ENCODE results near the gene TBC1D12.
"Not testable (repeated sequence)": the region's sequence is repeated elsewhere in the genome, so short reads cannot be mapped to it uniquely, and the experiment has no call there.

Gene TBC1D12

DNA sequence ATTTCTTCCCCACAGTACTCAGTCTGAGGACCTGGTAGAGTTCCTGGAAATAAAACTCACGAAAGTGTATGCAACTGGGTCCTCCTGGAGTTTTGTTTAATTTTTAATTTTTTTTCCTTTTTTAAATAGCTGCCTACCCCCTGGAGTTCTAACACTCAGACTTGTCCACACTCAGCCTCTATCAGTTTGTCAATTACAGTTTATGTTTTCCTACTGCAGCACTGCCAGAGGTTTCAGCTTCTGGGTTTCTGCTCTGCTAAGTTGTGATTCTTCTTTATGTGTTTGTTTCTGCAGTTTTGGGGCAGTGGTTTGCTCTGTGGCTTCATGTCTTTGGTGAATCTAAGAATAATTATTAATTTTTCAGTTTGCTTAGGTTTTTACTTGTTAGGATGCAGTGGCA, 59.2 kb downstream of the TBC1D12 start:
- no peak for DNase-seq

DNA sequence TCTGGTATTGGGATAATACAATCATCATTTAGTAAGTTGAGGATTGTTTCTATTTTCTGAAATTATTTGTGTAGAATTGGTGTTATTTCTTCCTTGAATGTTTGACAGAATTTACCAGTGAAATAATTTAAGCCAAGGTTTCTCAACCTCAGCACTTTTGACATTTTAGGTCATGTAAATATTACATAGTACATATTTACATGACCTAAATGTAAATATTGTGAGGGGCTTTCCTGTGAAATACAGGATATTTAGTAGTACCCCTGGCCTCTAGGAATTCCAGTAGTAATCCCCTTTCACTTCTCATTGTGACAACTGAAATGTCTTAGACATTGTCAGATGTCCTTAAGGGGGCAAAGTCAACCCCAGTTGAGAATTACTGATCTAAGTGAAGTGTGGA, 59.8 kb downstream of the TBC1D12 start:
- no peak for DNase-seq

DNA sequence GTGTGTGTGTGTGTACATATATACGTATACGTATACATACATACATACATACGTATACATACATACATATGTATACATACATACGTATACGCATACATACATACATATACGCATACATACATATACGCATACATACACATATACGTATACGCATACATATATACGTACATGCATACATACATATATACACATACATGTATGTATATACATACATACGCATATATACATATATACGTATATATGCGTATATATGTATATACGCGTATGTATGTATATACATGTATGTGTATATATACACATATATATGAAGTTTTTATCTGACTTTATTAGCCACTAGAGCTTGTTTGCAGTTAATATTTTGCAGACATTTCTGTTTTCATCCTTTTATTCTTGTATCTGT, 63.3 kb downstream of the TBC1D12 start:
- DNase-seq: no peak

DNA sequence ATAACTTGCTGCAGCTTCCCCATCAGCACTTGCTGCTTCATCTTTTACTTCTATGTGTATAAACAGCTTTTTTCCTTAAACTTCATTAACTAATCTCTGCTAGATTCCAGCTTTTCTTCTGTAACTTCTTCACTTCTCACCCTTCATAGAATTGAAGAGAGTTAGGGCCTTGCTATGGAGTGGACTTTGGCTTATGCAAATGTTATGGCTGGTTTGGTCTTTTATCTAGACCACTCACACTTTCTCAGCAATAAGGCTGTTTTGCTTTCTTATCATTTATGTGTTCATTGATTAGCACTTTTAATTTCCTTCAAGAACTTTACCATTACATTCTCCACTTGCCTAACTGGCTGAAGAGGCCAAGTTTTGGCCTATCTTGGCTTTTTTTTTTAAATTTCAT, 79.1 kb downstream of the TBC1D12 start:
- no peak for DNase-seq

DNA sequence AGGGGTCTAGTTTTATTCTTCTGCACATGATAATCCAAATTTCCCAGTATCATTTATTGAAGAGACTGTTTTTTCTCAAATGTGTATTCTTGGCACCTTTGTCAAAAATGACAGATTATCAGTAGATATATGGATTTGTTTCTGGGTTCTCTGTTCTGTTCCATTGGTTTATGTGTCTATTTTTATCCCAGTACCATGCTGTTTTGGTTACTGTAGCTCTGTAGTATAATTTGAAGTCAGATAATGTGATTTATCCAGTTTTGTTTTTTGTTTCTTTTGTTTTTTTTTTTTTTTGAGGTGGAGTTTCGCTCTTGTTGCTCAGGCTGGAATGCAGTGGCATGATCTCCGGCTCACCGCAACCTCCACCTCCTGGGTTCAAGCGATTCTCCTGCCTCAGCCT, 81.6 kb downstream of the TBC1D12 start:
- no peak for DNase-seq

DNA sequence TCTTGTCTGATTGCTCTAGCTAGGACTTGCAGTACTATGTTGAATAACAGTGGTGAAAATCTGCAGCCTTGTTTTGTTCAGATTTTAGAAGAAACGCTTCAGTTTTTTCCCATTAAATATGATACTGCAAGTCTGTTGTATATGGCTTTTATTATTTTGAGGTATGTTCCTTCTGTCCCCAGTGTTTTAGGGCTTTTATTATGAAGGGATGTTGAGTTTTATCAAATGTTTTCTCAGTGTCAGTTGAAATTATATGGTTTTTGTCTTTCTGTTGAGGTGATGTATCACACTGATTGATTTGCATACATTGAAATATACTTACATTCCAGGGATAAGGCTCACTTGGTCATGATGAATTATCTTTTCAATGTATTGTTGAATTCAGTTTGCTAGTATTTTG, 82.8 kb downstream of the TBC1D12 start:
- DNase-seq: no peak

DNA sequence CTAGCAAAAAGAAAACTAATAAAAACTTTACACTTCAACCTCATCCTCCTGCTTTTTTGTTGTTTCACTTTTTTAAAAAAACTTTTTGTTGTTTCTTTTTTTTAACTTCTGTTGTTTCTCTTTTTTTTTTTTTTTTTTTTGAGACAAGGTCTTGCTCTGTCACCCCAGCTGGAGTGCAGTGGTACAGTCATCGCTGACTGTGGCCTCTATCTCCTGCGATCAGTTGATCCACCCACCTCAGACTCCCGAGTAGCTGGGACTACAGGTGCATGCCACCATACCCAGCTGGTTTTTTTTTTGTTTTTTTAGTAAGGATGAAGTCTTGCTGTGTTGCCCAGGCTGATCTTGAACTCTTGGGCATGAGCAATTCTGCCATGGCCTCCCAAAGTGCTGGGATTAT, 85.2 kb downstream of the TBC1D12 start:
- no peak for DNase-seq

DNA sequence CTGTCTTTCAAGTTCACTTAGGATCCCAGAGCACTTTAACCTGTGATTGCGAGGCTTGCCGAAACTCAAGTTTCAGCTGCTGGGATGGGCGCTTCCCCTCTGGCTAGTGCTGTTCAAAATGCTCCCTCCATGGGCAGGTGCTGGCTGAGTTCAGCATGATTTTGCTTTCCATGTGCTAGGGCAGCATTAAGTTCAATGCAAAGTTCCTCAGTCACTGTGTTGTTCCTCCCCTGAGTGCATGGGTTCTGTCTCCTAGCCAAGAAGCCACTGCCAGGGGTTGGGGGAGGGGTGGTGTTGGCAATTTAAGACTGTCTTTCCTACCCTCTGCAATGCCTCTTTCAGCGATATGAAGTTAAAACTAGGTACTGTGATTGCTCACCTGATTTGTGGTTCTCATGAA, 86.8 kb downstream of the TBC1D12 start:
- no peak for DNase-seq

DNA sequence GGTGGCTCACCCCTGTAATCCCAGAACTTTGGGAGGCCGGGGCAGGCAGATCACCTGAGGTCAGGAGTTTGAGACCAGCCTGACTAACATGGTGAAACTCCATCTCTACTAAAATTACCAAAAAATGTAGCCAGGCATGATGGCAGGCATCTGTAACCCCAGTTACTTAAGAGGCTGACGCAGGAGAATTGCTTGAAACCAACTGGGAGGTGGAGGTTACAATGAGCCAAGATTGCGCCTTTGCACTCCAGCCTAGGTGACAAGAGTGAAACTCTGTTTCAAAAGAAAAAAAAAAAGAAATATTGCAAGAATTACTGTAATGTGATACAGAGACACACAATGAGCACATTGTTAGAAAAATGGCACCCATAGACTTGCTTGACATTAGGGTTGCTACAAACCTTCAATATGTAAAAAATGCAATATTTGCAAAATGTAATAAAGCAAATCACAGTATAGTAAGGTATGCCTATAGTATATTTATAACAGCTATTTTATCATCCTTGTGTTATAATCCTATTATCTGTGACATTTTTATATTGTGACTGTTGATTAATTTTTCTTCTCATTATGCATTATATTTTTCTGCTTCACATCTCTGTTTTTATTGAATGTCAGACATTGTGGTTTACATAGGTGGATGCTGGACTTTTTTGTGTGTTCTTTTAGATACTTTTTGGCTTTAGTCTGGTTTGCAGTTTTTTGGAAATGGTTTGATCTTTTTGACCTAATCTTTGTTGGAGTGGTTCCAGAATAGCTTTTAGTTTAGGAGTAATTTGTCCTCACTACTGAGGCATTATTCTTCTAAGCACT, 87.8 kb downstream of the TBC1D12 start:
- DNase-seq: no peak

DNA sequence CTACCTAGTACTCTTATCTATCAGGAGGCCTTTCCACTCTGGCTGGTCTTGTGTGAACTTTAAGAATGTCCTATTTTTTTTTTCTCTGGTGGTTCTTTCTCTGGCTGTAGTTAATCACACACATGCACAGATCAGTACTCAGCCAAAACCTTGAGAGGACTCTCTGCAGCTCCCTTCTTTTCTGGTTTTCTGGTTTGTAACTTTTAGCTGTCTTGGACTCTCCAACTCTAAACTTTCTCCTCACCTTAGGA, 88.4 kb downstream of the TBC1D12 start:
- DNase-seq: no peak

DNA sequence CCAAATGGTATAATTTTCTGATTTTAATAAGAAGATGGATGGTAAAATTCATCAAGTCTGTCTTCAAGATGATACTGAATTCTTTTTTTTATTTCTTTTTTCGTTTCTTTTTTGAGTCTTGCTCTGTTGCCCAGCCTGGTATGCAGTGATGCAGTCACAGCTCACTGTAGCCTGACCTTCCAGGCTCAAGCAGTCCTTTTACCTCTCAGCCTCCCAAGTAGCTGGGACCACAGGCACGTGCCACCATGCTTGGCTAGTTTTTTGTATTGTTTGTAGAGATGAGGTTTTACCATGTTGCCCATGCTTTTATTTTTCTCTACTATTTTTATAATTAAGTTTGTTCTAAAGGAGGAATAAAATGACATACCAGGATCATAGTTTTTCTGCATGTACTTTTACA, 91.1 kb downstream of the TBC1D12 start:
- DNase-seq: no peak

DNA sequence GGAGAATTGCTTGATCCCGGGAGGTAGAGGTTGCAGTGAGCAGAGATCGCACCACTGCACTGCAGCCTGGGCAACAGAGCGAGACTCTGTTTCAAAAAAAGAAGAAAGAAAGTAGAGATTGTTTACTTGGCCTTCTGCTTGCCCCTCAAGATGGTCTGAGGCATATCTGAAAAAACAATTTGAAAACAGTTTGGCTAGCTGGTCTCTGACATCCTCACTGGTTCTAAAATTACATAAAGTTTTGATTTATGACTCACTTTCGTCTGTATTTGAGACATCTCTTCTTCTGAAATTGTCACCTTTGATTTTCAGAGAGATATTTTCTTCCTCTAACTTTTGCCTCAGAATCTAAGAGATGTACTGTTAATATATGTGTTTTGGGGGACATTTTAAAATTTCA, 93.7 kb downstream of the TBC1D12 start:
- DNase-seq: no peak

DNA sequence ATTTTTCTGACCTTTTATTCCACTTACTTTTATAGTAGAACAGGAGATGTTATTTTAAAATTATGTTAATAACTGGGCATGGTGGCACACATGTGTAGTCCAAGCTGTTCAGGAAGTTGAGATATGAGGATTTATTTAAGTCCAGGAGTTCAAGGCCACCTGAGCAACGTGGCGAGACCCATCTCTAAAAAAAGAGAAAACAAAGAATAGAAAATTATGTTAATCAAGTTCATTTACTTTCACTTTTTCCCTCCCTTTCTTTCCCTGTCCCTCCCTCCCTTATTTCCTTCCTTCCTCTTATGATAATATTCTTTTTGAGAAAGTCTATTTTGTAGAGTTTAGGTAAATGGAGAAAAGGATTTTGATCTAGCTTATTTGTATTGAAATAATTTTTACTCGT, 94.3 kb downstream of the TBC1D12 start:
- DNase-seq: no peak

DNA sequence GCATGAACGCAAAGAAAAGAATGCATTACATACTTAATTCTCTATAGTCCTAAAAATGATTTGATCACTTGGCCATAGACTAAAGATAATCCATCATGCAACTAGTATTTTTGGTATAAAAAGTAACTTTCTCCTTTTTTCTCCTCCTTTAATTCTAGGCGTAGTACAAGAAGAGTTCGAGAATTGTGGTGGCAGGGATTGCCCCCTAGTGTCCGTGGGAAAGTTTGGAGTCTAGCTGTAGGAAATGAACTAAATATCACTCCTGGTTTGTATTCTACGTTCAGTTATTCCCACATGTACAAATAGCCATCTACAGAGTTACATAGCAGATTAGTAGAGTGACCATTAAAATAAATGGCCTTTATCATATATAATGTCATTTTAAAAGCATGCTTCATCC, 97.7 kb downstream of the TBC1D12 start:
- DNase-seq: no peak

DNA sequence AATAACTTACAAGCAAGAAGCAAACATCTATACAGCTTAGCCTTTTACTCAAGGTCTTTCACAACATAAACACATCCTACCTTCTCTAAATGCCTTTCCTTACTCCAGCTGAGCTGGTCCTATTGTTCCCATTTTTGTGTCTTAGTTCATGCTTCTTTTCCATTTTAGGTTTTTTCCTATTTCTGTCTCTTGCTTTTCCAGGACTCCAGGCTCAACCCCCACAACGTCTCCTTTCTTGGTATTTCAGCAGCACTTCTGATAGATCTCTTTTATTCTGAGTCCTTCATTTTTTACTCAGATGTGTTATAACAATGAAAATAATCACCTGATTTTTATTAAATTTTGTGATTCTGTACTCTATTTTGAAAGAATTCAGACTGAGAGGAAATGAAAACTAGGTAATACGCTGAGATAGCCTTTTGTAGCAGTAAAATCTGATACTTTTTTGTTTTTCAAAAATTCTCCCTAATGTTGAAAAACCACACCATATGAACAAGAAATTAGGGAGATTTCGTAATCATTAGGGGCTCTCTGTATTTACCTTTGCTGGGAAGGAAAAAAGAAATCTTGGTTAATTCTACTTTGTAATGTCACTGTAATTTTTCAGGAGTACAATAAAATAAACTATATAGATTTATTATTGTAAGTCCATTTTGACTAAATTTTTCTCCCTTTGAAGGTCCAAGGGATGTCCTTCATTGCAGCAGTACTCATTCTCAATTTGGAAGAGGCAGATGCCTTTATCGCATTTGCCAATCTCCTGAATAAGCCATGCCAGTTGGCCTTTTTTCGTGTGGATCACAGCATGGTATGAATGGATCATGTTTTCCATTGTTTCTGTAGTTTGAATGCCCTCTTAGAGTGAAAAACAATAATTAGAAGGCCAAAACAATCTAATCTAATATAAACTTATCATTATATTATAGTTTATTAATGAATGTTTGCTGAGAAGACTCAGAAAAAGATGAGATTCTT, 119.2 kb downstream of the TBC1D12 start:
- DNase-seq: no peak

DNA sequence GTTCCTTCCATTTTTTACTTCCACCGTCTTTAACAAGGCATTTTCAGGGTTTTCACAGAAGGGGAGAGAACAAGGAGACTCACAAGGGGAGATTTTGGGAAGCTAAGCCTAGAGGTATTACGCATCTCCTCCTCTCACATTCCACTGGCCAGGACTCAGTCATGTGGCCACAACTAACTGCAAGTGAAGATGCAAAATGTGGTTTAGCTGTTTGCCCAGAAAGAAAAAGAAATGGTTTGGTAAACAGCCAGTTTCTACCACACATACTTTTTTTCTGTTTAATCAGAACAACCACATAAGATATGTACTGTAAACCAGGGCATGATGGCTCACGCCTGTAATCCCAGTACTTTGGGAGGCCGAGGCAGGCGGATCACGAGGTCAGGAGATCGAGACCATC, 121.8 kb downstream of the TBC1D12 start:
- DNase-seq: no peak

DNA sequence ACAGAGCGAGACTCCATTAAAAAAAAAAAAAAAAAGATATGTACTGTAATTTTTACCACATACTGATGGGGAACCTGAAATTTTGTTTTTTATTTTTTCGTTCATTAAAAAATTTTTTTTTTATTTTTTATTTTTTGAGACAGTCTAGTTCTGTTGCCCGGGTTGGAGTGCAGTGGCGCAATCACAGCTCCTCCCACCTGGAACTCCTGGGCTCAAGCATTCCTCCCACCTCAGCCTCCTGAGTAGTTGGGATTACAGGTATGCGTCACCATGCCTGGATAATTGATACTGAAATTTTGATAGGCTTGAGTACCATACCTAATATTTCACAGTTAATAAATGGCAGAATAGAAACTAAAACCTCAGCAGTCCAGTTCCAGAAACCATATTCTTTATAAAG, 122.4 kb downstream of the TBC1D12 start:
- DNase-seq: no peak

DNA sequence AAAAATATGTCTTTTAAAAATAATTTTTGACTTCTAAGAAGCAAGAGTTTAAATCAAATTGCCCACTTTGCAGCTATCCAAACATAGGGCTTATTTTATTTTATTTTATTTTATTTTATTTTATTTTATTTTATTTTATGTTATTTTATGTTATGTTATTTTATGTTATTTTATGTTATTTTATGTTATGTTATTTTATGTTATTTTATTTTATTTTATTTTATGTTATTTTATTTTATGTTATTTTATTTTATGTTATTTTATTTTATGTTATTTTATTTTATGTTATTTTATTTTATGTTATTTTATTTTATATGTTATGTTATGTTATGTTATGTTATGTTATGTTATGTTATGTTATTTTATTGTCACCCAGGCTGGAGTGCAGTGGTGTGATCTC, 129.2 kb downstream of the TBC1D12 start:
- DNase-seq: not testable (repeated sequence)

DNA sequence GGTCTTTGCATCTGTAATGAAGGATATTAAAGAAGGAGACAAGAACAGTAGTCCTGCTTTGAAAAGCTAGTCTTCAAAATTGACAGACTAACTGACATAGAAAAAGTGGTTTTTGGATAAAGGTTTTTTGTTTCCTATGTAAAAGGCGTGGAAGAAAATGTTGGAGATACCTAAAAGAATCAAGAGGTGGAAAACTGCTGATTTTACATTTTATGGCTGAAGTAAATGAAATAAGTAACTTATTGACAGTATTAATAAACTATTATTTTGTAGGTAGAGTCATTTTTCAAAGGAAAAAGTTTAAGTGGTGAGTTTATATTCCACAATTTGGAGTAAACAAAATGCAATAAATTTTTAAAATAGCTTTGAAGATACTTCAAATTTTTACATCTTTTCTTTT, 130.7 kb downstream of the TBC1D12 start:
- DNase-seq: no peak

DNA sequence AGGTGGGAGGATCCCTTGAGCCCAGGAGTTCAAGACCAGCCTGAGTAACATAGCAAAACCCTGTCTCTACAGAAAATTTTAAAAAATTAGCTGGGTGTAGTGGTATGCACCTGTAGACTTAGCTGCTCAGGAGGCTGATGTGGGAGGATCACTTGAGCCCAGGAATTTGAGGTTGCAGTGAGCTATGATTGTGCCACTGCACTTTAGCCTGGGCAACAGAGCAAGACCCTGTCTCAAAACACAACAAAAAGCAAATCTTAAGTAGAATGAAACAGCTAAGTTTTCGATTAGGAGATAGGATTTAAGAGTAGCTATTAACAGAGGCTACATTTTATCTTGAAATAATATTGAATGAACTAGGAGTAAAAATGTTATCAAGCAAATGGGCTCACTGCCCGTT, 139.9 kb downstream of the TBC1D12 start:
- not testable (repeated sequence) for DNase-seq

DNA sequence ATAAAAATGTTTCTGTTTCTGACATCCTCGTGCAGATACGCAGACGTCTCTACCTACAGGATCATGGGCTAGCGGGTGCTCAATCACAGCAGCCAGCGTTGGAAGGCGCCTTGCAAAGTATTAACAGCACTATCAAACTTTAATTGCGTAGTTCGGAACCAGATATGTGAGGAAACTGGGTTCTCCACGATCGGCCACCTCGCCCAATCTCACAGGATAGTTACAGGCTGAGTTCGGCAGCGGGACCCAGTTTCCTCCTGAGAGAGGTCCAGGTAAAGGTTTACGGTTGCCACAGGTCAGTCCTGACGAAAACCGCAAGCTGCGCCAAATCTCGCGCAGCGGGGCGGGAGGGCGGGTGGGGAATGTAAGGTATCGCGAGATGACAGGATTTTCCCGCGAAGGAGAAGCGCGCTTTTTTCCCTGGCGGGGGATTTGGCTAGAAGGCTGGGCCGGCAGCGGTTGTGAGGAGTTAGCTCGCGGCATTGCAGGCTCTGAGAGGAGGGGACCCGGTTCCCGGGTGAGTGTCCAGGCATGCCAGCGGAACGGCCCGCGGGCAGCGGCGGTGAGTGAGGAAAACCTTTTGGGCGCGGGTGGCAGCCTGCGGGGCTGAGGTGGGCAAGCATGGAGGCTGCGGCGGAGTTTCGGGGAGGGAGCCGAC, 143.2 kb downstream of the TBC1D12 start, which contains the start of gene HELLS:
TSS of gene HELLS (plus strand) at position 398 of the 658 bp plus-strand sequence. CDS start at position 532, 134 bp downstream.
- peak; percentile 50 for DNase-seq

DNA sequence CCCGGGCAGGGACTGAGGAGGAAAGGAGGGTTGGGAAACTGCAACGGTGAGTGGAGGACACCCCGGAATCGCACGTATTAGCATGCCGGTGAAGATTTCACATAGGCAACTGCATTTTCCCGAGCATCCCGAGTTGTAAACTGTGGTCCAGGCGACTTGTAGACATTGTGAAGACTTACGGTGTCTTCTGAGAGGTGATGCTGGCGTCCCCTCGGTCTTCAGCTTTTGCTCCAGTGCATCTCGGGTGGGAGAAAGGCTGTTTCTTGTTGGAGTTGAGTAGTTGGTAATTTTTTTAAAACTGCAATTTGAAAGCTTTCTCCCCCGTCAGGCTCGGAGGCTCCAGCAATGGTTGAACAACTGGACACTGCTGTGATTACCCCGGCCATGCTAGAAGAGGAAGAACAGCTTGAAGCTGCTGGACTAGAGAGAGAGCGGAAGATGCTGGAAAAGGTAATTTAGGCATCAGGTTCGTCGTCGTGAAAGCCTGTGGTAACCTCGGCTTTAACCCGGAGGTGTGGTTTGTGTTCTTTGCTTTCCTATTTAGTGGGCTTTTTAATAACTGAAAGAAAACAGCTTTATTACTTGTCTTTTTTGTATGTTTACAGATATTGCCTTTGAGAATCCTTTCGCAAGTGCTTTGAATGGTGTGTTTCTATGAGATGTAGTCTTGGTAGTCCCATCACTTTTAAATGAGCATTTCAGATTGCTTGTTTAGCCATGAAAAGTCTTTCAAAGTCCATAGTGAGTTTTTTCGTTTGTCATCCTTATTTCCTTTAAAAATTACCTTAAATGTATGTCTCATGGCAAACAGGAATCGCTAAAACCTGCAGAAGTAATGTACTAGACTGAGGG, 143.9 kb downstream of the TBC1D12 start:
- DNase-seq: no peak

DNA sequence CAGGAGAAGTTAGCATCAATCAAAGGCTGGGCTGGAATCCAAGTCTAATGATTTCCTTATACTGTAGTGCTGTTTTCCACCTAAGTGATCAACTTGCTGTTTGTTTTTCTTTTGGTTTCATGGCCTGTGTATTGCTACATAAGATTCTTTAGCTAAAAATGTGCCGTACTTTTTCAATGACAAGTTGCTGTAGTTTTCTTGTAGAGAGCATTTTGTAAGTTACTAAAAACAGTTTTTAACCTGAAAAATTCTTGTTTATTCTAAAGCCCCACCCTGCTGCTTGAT, 144.5 kb downstream of the TBC1D12 start:
- DNase-seq: no peak
